Thyroid gland (tissue), 4 donors: ENCODE measurements around the gene HNRNPL.

ENCODE experiments used
- CTCF ChIP-seq, 6 experiments: fragments of 200-600 bp in 3 of 6; fragments of 450-650 bp in 3 of 6; sonication (generic) in 3 of 6; IDR thresholded peaks; one replicate each; pipeline ENCODE4 v1.5.1; 2016 to 2019; ENCODE audit warnings: antibody characterized with exemption in 6 of 6, mild to moderate bottlenecking in 2 of 6, inconsistent platforms in 1 of 6, moderate library complexity in 1 of 6
- POLR2A ChIP-seq, 2 donors: fragments of 450-650 bp; IDR thresholded peaks; one replicate each; pipeline ENCODE4 v1.6.1; 2017; ENCODE audit warnings: antibody characterized with exemption in 2 of 2, mild to moderate bottlenecking in 2 of 2, moderate library complexity in 1 of 2

GRCh38 chr19:38888876-38889275 is 39.1 kb upstream of the HNRNPL start:
- TF ChIP-seq CTCF (IDR thresholded peaks at IDR 0.05), result no peak
- no peak for TF ChIP-seq POLR2A (IDR thresholded peaks at IDR 0.05)
